ENCODE measurements around the gene COX6B2.

- TF ChIP-seq POLR2AphosphoS5 (IDR thresholded peaks at IDR 0.05; ENCODE audit: insufficient read depth in 1 of 2, low read depth in 1 of 2) (no peak), CTCF (IDR thresholded peaks at IDR 0.05) (no peak)
Measured at GRCh38 chr19:55347442-55348009, 7.0 kb downstream of the COX6B2 start.

Data from vagina (tissue), 2 donors.